PC-3 (cell line): Measurements from ENCODE around the gene DOCK4. TPM values are rescaled to one million over a fixed set of nuclear protein-coding genes. Genes with fewer than 3 reads are reported as not detected.

ENCODE experiments used
- ATAC-seq: fragments of 200-7000 bp; cut with Tn5 transposase; 2 replicates; pipeline ENCODE4 v1.9.1; 2020; ENCODE audit warnings: mild to moderate bottlenecking, moderate library complexity
- BruUV-seq: library from RNA; stranded (reverse); fragments of 400-500 nt; replicated peaks from 2 replicates; lab custom pipeline; 2021; lab: Mats Ljungman, UMichigan
- CTCF ChIA-PET: fragments of 300-600 bp; sonication (Branson Sonifier 250); formaldehyde crosslinking; loops from one replicate; lab custom pipeline; 2022; ENCODE audit warnings: antibody characterized with exemption; lab: Charles Lee
- POLR2A ChIA-PET: fragments of 300-600 bp; sonication (Branson Sonifier 250); formaldehyde crosslinking; loops from one replicate; lab custom pipeline; 2022; ENCODE audit warnings: antibody characterized with exemption; ENCODE audit not compliant: unreplicated experiment; lab: Charles Lee
- DNase-seq: peaks from one replicate; pipeline ENCODE4 v3.0.0-alpha.2; 2015
- H2AFZ ChIP-seq: fragments of 300-600 bp; sonication (generic); 2 replicates; pipeline ENCODE4 v1.6.0; 2016; ENCODE audit warnings: antibody characterized with exemption, low read length
- H3F3A ChIP-seq: fragments of 300-600 bp; sonication (generic); one replicate; pipeline ENCODE4 v1.6.0; 2017; ENCODE audit warnings: antibody characterized with exemption, low read length, control low read depth, mild to moderate bottlenecking; ENCODE audit not compliant: unreplicated experiment
- H3K27ac ChIP-seq: fragments of 300-600 bp; sonication (generic); 2 replicates; pipeline ENCODE4 v1.5.1; 2016; ENCODE audit warnings: mild to moderate bottlenecking, low read length
- H3K27me3 ChIP-seq: fragments of 300-600 bp; sonication (generic); 2 replicates; pipeline ENCODE4 v1.6.1; 2016; ENCODE audit warnings: low read length, mixed read lengths
- H3K36me3 ChIP-seq: fragments of 300-600 bp; sonication (generic); 2 replicates; pipeline ENCODE4 v1.6.1; 2016; ENCODE audit warnings: low read depth, mixed run types, low read length, mixed read lengths
- H3K4me1 ChIP-seq: fragments of 300-600 bp; sonication (generic); 2 replicates; pipeline ENCODE4 v1.5.1; 2016; ENCODE audit warnings: low read length; ENCODE audit not compliant: insufficient read depth
- H3K4me2 ChIP-seq: fragments of 300-600 bp; sonication (generic); 2 replicates; pipeline ENCODE4 v1.6.0; 2016; ENCODE audit warnings: low read length
- H3K4me3 ChIP-seq: fragments of 300-600 bp; sonication (generic); 2 replicates; pipeline ENCODE4 v1.5.1; 2016; ENCODE audit warnings: mild to moderate bottlenecking, low read length, mixed read lengths
- H3K79me2 ChIP-seq: fragments of 300-600 bp; sonication (generic); 2 replicates; pipeline ENCODE4 v1.6.1; 2017; ENCODE audit warnings: low read length, mixed read lengths
- H3K9ac ChIP-seq: fragments of 300-600 bp; sonication (generic); 2 replicates; pipeline ENCODE4 v1.6.0; 2016; ENCODE audit warnings: mild to moderate bottlenecking, low read length
- H3K9me2 ChIP-seq: fragments of 300-600 bp; sonication (generic); replicated peaks from 2 replicates; pipeline ENCODE4 v1.6.1; 2016; ENCODE audit warnings: mixed run types, low read length, mixed read lengths
- H3K9me3 ChIP-seq: fragments of 300-600 bp; sonication (generic); 2 replicates; pipeline ENCODE4 v1.6.1; 2016; ENCODE audit warnings: low read length, mixed read lengths
- H4K20me1 ChIP-seq: fragments of 300-600 bp; sonication (generic); 2 replicates; pipeline ENCODE4 v1.6.1; 2016; ENCODE audit warnings: low read length, mixed read lengths
- CTCF ChIP-seq: fragments of 300-600 bp; sonication (generic); conservative IDR thresholded peaks from 2 replicates; pipeline ENCODE4 v1.5.1; 2017; ENCODE audit warnings: antibody characterized with exemption, low read depth, mild to moderate bottlenecking, low read length
- EZH2 ChIP-seq: fragments of 300-600 bp; sonication (generic); IDR thresholded peaks from one replicate; pipeline ENCODE4 v1.6.1; 2017; ENCODE audit warnings: antibody characterized with exemption, mild to moderate bottlenecking, low read length; ENCODE audit not compliant: unreplicated experiment
- EZH2phosphoT487 ChIP-seq: fragments of 300-600 bp; sonication (generic); IDR thresholded peaks from 2 replicates; pipeline ENCODE4 v1.6.1; 2018; ENCODE audit warnings: mild to moderate bottlenecking, antibody characterized with exemption, low read length, borderline replicate concordance
- intact Hi-C: fragments of 100-400 bp; cut with micrococcal nuclease; formaldehyde crosslinking; loops from 2 replicates; pipeline ENCODE4 v1.9.0; 2023
- total RNA-seq: library from RNA; depleted of rRNA; stranded (reverse); fragments of >200 nt; gene quantifications from 2 replicates; pipeline ENCODE4 v1.2.3, GENCODE V29; 2014

DOCK4 gene
- total RNA-seq, 1 experiment from 2014 or later: 25.4 TPM

GRCh38 chr7:112225006-112225405 lies 18.8 kb upstream of the DOCK4 start:
- intact Hi-C loops: no loop called here
- no peaks in the 10 kb centered on the region for H4K20me1 ChIP-seq
- H3K9me2 ChIP-seq: no peaks in the 10 kb centered on the region
- H3K4me1 ChIP-seq: no peaks in the 10 kb centered on the region
- no peak overlapping the region for H2AFZ ChIP-seq
- no peak for TF ChIP-seq CTCF
- no peak for TF ChIP-seq EZH2phosphoT487
- TF ChIP-seq EZH2: no peak
- no peak overlapping the region for H3K9ac ChIP-seq
- DNase-seq (no peak), ATAC-seq (no peak)
- BruUV-seq: no TSS peak
- peaks cover 31% of the 10 kb centered on the region for H3K79me2 ChIP-seq
- H3K27me3 ChIP-seq: no peaks in the 10 kb centered on the region
- no peak overlapping the region for H3K27ac ChIP-seq
- ChIA-PET CTCF (no interaction called here), POLR2A (no interaction called here)
- H3K4me3 ChIP-seq: no peak overlapping the region
- no peaks in the 10 kb centered on the region for H3F3A ChIP-seq
- no peaks in the 10 kb centered on the region for H3K9me3 ChIP-seq
- H3K36me3 ChIP-seq: no peaks in the 10 kb centered on the region
- H3K4me2 ChIP-seq: no peak overlapping the region

DNA sequence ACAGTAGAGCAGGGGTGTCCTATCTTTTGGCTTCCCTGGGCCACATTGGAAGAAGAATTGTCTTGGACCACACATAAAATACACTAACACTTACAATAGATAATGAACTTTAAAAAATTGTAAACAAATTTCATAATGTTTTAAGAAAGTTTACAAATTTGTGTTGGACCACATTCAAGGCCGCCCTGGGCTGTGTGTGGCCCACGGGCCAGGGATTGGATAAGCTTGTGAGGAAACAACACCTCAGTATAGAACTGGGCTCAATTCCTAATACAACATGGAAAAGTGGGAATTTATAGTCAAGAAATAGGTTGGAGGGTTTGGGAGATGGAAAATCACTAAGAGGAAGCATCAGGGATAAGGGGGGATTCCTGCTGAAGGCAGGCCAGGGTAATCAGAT lies 18.0 kb upstream of the DOCK4 start:
- Histone ChIP-seq H3K27me3 (no peaks in the 10 kb centered on the region), H3K27ac (no peak overlapping the region), H3K9me2 (no peaks in the 10 kb centered on the region), H3K9ac (no peak overlapping the region), H3K9me3 (no peaks in the 10 kb centered on the region), H4K20me1 (no peaks in the 10 kb centered on the region), H3K36me3 (no peaks in the 10 kb centered on the region), H3F3A (no peaks in the 10 kb centered on the region), H3K4me1 (no peaks in the 10 kb centered on the region), H3K4me3 (no peak overlapping the region), H3K79me2 (peaks cover 31% of the 10 kb centered on the region), H2AFZ (no peak overlapping the region), H3K4me2 (no peak overlapping the region)
- ChIA-PET POLR2A (no interaction called here), CTCF (no interaction called here)
- no TSS peak for BruUV-seq
- ATAC-seq: no peak
- no peak for DNase-seq
- intact Hi-C loops: no loop called here
- TF ChIP-seq EZH2phosphoT487: no peak
- TF ChIP-seq CTCF: no peak
- TF ChIP-seq EZH2: no peak

GRCh38 chr7:112223310-112223709 lies 17.1 kb upstream of the DOCK4 start:
- Histone ChIP-seq H3F3A (no peaks in the 10 kb centered on the region), H3K36me3 (no peaks in the 10 kb centered on the region), H3K27me3 (no peaks in the 10 kb centered on the region), H2AFZ (no peak overlapping the region), H3K9ac (no peak overlapping the region), H3K4me1 (no peaks in the 10 kb centered on the region), H3K4me3 (no peak overlapping the region), H3K4me2 (no peak overlapping the region), H4K20me1 (no peaks in the 10 kb centered on the region), H3K79me2 (peaks cover 31% of the 10 kb centered on the region), H3K27ac (no peak overlapping the region), H3K9me3 (no peaks in the 10 kb centered on the region), H3K9me2 (no peaks in the 10 kb centered on the region)
- no peak for TF ChIP-seq EZH2phosphoT487
- TF ChIP-seq EZH2: no peak
- TF ChIP-seq CTCF: no peak
- CTCF ChIA-PET: no interaction called here
- no peak for ATAC-seq
- no peak for DNase-seq
- intact Hi-C loops: no loop called here
- POLR2A ChIA-PET: no interaction called here
- BruUV-seq: no TSS peak
